ENCODE measurements around the gene CHRM5.
A peak's percentile ranks its signal among the peaks of the same experiment; 100 is the strongest.
"Not testable (repeated sequence)": the region's sequence is repeated elsewhere in the genome, so short reads cannot be mapped to it uniquely, and the experiment has no call there.

The CHRM5 gene

DNA sequence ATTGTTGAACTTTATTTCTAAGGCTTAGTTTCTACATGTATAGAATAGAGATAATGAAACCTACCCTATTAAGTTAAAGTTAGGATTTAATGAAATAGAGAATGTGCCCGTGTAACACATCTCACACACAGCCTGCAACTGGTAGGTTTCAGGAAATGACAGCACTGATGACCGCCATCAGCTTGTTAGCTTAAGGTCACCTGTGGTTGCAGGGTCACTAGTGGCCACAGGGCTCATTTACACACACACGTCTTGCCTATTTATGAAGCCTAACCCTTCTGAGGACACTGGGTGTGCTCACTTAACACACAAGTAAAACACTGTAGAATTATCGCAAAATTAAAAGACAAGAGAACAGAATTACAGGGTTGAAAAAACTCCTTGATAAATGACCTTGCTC is 20.1 kb downstream of the CHRM5 start:
- DNase-seq, result no peak

DNA sequence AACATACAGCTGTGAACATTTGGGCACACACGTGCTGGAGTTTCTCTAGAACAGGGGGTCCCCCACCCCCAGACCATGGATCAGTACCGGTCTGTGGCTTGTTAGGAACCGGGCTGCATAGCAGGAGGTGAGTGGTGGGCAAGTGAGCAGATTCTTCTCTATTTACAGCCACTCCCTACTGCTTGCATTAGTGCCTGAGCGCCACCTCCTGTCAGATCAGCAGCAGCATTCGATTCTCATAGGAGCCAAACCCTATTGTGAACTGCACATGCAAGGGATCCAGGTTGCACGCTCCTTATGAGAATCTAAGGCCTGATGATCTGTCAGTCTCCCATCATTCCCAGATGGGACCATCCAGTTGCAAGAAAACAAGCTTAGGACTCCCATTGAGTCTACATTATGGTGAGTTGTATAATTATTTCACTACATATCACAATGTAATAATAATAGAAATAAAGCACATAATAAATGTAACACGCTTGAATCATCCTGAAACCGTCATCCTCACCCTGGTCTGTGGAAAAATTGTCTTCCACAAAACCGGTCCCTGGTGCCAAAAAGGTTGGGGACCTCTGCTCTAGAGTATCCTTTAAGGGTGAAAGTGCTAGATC is 25.8 kb downstream of the CHRM5 start:
- DNase-seq, result no peak

DNA sequence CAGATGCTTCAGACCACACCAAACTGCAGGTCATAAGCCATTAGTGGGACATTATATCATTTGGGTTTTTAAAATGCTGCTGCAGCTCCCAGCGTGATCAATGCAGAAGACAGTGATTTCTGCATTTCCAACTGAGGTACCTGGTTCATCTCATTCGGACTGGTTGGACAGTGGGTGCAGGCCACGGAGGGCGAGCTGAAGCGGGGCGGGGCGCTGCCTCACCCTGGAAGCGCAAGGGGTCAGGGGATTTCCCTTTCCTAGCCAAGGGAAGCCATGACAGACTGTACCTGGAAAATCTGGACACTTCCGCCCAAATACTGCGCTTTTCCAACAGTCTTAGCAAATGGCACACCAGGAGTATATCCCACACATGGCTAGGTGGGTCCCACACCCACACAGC is 27.4 kb downstream of the CHRM5 start:
- not testable (repeated sequence) for DNase-seq

DNA sequence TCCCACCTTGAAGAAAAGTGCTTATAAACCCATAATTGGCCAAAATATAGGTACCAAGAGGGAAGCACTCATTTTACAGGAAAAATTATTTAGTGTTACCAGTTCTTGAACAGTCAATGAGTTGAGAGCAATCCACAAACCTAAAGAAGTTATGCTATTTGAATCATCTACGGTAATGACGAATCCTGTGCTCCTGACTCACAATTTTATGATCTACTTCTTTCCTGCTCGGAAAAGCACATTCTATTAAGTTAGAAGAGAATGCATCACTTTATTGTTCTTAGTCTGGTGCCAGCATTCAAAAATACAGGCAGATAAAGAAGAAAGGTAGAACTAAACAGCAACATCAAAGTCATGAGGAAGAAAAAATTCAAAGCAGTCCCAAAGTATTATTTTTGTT is 33.2 kb downstream of the CHRM5 start:
- no peak for DNase-seq

DNA sequence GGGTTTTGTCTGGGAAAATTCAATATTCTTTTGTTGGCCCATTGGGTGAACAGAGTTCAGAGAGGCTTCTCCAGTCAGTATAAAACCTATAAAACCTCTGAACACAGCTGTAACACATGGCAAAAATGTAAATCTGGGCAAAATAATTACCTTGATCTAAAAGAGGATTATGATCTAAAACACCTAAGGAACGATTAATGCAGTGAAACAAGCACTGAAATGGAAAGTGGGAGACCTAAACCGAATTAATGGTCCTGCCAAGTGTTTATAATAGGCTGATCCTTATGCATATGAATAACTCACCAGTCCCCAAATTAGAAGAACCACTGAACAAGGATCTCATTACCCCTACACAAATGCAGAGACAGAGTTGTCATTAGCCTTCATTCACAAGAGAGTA is 38.1 kb downstream of the CHRM5 start:
- no peak for DNase-seq

DNA sequence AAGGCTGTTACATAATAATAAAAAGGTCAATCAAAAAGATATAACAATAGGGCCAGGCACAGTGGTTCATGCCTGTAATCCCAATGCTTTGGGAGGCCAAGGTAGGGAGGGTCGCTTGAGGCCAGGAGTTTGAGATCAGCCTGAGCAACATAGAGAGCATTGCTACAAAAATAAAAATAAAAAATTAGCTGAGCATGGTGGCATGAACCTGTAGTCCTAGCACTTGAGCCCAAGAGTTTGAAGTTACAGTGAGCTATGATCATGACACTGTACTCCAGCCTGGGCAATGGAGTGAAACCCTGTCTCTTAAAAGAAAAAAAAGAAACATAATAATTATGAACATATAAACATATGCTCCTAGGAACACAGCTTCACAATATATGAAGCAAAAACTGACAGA is 41.4 kb downstream of the CHRM5 start:
- no peak for DNase-seq

DNA sequence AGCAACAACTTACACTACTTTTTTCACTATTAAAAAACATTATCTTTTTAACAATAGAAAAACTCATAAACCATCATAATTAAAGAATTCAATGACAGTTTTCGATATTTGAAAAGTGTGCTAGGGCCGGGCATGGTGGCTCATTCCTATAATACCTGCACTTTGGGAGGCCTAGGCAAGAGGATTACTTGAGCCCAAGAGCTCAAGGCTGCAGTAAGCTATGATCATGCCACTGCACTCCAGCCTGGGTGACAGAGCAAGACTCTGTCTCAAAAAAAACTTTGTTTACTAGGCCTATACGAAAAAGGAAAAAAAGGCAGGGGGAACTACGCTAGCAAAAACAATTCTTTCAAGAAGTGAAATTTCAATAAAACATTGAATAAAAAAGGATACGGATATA is 42.6 kb downstream of the CHRM5 start:
- no peak for DNase-seq

DNA sequence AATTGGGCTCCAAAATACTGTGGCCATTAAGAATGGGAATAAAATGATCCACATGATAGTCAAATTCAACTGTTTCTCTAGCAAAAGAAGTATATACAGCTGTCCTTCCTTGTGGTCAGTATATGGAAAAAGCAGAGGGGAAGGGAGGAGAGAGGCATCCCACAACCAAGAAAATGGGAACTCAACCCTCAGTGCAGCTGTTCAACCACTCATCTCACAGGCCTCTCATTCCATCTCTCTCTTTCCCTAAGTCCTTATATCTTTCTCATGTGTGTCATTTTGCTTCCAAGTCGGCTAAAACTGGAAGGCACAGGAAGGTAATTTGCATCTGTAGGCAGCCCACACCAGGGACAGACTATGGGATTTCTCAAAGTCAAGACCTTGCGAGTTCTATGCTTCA is 43.2 kb downstream of the CHRM5 start:
- DNase-seq, result no peak

DNA sequence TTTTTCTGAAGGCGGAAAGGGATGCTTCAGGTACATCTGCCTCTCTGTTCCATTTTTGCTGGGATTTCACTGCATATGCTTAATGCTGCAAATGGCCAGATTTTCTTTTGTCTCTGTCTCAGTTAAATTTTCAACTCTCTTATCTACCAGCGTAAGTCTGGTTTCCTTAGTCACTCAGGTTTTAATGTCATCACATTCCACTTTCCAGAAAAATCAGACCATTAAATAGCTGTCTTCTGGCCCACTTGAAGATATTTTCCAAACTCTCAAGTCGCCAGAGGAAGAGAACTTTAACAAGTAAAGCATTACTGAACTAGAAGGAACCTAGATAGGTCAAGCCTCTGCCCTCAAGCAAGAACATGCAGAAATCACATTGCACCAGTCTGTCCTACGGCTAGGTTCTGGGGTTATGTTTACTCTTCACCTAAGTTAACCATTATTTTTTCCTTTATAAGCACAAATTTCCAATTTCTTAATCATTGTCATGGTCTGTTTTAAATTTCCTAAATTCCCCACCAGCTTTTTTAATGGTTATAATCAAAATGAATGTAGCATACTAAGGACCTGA is 44.2 kb downstream of the CHRM5 start:
- no peak for DNase-seq

DNA sequence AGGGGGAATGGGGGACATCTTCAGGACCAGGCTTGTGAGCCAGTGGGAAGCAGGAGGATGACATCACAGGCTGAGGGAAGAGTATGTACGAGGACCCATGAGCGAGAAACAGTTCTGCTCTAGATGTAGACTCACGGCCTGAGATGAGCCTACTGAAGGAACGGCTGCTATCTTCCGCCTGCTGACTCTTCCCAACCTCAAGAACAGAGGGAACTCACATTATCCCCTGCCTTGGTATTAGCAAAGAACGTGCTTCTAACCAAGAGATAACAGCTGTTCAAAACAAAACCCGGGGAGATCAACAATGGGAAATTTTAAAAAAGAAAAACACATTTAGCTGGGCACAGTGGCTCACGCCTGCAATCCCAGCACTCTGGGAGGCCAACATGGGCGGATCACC is 45.4 kb downstream of the CHRM5 start:
- DNase-seq, result no peak

DNA sequence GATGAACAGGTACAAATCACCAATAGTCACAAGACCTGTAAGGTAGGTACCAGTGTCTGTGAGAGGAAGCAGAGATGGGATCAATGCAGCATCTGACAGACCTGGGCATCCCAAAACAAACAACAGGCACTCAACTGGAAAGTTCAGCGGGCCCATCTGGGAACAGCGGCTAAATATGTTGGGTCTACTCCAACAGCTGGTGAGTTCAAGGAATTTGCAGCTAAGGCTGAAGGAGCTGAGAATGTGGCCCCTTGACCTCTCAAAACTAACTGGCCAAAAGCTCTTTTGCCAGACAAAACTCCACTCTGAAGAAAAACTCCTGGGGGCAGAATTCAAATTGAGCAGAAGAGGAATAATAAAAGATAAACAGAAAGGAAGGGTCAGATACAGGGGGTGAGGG is 46.3 kb downstream of the CHRM5 start:
- DNase-seq, result no peak

DNA sequence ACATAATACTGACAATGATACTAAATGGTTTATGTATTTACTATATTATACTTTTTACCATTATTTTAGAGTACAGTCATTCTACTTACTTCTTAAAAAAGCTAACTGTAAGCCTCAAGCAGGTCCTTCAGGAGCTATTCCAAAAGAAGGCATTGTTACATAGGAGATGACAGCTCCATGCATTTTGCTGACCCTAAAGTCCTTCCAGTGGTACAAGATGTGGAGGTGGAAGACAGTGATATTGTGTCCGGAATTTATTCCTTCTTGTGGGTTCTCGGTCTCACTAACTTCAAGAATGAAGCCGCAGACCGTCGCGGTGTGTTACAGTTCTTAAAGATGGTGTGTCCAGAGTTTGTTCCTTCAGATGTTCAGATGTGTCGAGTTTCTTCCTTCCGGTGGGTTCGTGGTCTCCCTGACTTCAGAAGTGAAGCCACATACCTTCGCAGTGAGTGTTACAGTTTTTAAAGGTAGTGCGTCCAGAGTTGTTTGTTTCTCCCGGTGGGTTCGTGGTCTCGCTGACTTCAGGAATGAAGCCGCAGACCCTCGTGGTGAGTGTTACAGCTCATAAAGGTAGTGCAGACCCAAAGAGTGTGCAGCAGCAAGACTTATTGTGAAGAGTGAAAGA is 49.8 kb downstream of the CHRM5 start:
- DNase-seq, result no peak

DNA sequence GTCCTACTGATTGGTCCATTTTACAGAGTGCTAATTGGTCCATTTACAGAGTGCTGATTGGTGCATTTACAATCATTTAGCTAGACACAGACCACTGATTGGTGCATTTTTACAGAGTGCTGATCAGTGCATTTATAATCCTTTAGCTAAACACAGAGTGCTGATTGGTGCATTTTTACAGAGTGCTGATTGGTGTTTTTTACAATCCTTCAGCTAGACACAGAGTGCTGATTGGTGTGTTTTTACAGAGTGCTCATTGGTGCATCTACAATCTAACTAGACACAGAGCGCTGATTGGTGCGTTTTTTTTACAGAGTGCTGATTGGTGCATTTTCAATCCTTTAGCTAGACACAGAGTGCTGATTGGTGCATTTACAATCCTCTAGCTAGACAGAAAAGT is 50.4 kb downstream of the CHRM5 start:
- not testable (repeated sequence) for DNase-seq

DNA sequence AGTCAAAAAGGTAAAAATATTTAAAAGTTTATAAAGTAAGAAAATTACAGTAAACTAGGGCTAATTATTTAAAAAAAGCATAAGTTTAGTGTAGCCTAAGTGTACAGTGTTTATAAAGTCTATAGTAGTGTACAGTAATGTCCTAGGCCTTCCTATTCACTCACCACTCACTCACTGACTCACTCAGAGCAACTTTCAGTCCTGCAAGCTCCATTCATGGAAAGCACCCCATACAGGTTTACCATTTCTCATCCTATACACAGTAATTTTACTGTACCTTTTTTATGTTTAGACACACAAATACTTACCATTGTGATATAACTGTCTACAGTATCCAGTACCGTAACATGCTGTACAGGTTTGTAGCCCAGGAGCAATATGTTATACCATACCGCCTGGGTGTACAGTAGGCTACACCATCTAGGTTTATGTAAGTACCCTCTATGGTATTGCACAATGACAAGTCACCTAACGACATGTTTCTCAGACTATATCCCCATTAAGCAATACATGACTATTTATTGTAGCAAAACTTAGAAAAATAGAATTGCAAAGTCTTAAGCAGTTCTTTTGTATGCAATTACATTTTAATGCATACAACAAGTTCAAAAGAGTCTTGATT is 51.2 kb downstream of the CHRM5 start:
- DNase-seq, result no peak

DNA sequence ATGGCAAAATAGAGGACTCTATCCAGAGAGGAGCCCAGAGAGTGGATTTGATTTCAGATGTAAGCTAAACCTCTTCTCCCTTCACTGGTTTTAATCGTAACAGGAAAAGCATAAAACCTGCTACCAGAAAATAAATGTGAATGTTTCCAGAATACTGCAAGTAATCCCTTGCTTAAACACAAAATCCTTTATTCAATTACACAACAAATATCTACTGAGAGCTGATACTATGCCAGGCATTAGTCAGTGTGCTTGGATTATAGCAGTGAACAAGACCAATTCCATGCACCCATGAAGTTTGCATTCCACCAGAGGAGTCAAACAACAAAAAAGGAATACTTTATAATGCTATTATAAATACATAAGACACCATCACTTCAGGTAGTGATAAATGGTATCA is 55.6 kb downstream of the CHRM5 start:
- no peak for DNase-seq

DNA sequence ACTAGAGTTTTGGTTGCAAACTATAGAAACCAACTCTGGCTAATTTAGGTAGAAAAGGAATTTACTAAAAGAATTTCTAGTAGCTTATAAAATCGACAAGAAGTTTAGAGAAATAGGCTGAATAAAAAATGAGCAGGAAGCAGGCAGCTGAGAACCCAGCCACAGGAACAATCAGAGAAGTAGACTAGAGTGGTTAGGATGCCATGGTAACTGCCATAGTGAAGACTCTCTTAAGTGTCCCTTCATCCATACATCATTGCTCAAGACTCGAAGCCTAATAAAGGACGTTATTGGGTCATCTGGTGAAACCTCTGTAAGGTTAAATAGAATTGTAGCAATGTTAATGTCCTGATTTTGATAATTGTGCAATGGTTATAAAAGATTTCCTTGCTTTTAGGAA is 57.0 kb downstream of the CHRM5 start:
- DNase-seq, result no peak

DNA sequence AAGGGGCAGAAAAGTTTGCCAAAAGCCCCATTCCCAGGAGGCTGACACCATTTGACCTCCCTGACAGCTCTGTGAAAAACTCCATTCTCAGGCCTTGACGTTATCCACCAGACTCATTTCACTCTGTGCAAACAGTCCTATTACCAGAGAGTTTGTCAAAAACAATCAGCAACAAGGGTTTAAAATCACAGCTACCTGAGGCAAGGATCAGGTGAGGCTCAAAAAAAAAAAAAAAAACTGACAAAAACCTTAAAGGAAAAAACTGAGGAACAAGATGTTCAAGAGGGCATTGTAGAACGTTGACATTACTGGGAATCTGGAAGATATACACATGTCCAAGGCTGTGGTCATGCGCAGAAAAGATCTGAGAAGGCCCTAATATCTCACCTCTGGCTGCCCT is 59.3 kb downstream of the CHRM5 start:
- no peak for DNase-seq

DNA sequence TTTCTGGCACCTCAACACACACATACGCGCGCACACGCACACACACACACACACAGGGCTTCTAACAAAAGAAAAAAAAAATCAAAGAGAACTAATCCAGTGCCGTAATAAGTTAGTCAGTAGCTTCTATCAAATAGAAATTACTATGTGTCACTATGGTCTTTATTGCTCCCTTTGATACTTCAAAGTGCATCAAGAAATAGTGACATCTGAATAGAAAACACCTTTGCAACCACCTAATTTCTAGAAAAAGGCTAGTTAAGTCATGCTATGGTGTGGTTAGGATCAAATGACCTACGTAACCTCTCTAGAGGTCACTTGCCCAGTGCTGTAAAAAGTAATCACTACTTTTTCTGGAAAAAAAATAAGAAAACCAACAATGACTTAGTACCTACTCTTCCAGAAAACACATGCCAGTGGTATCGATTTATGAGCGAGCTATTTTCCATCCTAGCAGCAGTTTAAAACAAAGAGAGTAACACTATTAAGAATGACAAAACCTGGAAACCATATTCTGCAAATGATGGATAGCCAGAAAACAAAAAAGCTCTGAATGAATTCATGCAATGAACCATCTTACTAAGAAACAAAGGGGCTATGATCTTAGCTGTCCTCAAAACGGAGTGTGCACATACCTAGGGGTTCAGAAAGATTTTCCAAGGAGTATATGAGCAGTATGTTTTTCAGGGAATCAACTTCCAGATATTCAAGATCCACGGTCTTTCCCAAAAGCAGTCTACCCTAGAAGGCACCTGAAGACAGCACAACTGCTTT is 63.9 kb downstream of the CHRM5 start:
- DNase-seq, result no peak

DNA sequence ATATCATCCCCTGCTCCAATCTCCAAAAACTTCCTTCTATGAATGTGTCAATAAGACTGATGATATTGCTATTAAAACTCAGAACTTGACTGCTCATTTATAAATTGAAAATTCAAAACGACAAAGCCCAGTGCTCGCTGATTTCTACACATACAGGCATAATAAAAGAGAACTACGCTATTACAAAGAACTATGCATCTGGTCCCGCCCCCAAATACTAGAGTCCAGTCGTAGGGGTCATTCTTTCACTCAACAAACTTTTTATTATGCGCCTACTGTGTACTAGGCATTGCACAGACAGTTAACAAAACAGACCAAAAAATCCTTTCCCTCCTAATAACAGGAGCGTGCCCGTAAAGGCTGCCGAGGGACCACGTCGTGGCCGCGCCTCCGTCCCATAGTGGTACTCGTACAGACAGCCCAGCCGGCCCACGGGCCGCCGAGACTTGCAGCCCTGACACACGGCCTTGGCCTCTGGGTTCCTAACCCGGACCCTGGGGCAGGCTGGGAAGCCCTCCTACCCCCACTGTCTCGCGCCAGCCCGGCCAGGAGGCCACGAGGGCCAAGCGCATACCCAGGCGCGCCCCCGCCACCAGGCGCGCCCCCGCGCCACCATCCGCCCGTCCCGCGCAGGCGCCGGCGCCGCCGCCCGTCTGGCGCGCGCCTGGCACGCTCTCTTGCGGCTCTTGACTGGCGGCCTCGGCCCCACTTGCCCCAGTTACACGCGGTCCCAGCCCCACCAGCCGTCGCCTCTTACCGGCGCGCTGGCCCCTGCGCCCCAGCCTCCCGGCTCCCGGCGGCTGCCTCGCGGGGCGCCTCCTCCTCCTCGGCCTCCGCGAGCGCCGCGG is 70.0 kb downstream of the CHRM5 start:
- DNase-seq, result peak; percentile 89

DNA sequence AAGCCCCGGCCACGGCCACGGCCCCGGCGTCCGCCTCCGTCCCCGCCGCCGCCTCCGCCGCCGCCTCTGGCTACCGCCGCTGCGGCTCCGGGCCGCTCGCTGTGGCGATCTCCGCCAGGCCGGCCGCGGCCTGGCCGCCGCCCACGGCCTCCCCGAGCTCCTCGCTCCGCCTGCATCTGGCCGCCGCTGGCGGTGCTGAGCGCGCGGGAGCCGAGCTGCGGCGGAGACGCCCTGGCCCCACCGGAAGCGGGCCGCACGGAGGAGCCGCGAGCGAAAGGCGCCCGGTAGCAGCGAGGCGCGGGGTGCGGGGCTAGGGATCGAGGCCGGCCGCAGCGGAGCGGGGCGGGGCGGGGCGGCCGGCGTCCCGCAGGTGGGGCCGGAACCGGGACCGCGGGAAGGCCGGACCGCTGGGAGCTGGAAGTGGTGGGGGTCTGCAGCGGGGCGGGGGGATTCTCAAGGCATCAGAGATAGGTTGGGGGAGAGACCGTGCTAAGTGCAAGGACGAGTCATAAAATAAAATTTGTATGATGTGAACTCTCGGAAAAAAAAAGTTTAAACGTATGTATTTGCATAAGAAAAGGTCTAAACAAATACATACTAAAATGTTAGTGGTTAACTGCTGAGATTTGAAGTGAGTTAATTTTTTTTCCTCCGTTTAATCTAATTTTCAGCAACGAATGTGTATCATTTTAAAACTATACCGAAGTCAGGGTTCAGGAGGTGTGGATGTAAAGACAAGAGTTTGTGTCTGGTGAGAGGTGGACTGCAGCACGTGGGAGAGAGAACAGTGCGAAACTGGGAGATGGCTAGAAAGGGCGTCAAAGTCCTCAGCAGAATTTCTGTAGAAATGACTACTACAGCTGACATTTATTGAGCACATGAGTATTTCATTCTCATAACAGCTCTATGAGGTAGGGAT is 70.8 kb downstream of the CHRM5 start, which contains the start of gene AVEN:
Gene AVEN (minus strand): TSS at position 334 of the 919 bp plus-strand sequence. CDS start 158 bp downstream, at position 176.
- peak; percentile 70 for DNase-seq

DNA sequence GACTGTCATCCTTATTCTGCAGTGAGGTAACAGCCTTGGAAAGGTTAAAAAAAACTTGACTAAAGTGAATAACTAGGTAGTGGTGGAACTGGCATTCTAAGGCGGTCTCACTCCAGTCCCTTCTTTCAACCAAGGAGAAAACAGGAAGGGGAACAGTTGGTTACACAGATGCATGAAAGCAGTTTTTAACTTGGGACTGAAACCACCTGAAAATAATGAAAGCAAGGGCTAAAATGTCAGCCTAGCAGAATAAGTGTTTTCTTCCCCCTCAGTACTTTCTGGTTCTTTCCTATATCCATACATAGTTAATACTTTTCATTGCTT is 71.5 kb downstream of the CHRM5 start:
- DNase-seq, result no peak

DNA sequence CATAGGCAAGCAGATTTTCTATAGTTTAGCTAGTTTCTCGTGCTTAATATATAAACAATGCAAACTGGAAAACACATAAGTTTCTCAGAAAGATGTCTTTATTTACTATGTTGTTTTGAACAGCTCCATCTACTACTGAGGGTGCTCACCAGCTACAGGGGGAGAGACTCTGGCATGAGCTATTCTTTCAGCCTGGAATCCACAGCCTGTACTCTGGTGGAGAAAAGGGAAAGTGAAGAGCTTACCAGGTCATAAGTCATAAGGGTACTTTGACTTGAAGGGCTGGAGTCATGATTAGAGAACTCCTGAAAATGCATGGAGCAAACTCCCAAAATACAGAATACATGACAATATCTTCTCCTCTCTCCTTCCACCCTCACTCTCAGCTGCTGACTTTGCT is 75.1 kb downstream of the CHRM5 start:
- no peak for DNase-seq
